Measurements from ENCODE around the gene EIF2S1. TPM values are rescaled to one million over a fixed set of nuclear protein-coding genes. Genes with fewer than 3 reads are reported as not detected.
A peak's percentile ranks its signal among the peaks of the same experiment; 100 is the strongest.

Gene EIF2S1
- polyA plus RNA-seq, 1 donor from 2014 or later = 108 TPM

- Histone ChIP-seq H3F3A (ENCODE audit: insufficient read depth, low read length, poor library complexity, severe bottlenecking) (no peaks in the 10 kb centered on the region), H4K20me1 (ENCODE audit: insufficient read depth) (no peaks in the 10 kb centered on the region), H3K27me3 (ENCODE audit: insufficient read depth, low read depth, low read length) (no peaks in the 10 kb centered on the region), H3K27ac (ENCODE audit: low read length) (no peak overlapping the region), H3K79me2 (replicated peaks; ENCODE audit: insufficient read depth, low read length) (no peaks in the 10 kb centered on the region), H3K36me3 (ENCODE audit: insufficient read depth, low read length) (no peaks in the 10 kb centered on the region), H2AFZ (ENCODE audit: low read depth, low read length) (no peak overlapping the region), H3K9me3 (ENCODE audit: low read length) (no peaks in the 10 kb centered on the region), H3K9ac (ENCODE audit: low read length) (no peak overlapping the region), H3K4me2 (ENCODE audit: low read length) (no peak overlapping the region), H3K9me2 (ENCODE audit: insufficient read depth, low read length) (no peaks in the 10 kb centered on the region), H3K4me3 (ENCODE audit: low read length) (no peak overlapping the region)
- TF ChIP-seq POLR2AphosphoS5 (IDR thresholded peaks at IDR 0.05) (no peak), RAD21 (conservative IDR thresholded peaks at IDR 0.05) (no peak), REST (IDR thresholded peaks at IDR 0.05; ENCODE audit: borderline replicate concordance) (no peak), EZH2 (IDR thresholded peaks at IDR 0.05; ENCODE audit: borderline replicate concordance, insufficient read depth, low read length, poor library complexity, severe bottlenecking) (no peak), TAF1 (IDR thresholded peaks at IDR 0.05; ENCODE audit: low read depth) (no peak), MXI1 (conservative IDR thresholded peaks at IDR 0.05; ENCODE audit: poor library complexity, severe bottlenecking) (no peak), SMC3 (conservative IDR thresholded peaks at IDR 0.05; ENCODE audit: poor library complexity) (no peak), EP300 (conservative IDR thresholded peaks at IDR 0.05; ENCODE audit: poor library complexity, severe bottlenecking) (no peak)
- TF ChIP-seq, protein P1, sequence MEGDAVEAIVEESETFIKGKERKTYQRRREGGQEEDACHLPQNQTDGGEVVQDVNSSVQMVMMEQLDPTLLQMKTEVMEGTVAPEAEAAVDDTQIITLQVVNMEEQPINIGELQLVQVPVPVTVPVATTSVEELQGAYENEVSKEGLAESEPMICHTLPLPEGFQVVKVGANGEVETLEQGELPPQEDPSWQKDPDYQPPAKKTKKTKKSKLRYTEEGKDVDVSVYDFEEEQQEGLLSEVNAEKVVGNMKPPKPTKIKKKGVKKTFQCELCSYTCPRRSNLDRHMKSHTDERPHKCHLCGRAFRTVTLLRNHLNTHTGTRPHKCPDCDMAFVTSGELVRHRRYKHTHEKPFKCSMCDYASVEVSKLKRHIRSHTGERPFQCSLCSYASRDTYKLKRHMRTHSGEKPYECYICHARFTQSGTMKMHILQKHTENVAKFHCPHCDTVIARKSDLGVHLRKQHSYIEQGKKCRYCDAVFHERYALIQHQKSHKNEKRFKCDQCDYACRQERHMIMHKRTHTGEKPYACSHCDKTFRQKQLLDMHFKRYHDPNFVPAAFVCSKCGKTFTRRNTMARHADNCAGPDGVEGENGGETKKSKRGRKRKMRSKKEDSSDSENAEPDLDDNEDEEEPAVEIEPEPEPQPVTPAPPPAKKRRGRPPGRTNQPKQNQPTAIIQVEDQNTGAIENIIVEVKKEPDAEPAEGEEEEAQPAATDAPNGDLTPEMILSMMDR (IDR thresholded peaks at IDR 0.05; ENCODE audit: poor library complexity, severe bottlenecking) = no peak
Observed at GRCh38 chr14:67426161-67426560, 66.0 kb downstream of the EIF2S1 start.

GRCh38 chr14:67426983-67427606, 67.0 kb downstream of the EIF2S1 start:
- Histone ChIP-seq H3K9me3 (ENCODE audit: low read length) (no peaks in the 10 kb centered on the region), H3K4me2 (ENCODE audit: low read length) (no peak overlapping the region), H2AFZ (ENCODE audit: low read depth, low read length) (no peak overlapping the region), H3K9ac (ENCODE audit: low read length) (no peak overlapping the region), H3F3A (ENCODE audit: insufficient read depth, low read length, poor library complexity, severe bottlenecking) (no peaks in the 10 kb centered on the region), H4K20me1 (ENCODE audit: insufficient read depth) (no peaks in the 10 kb centered on the region), H3K79me2 (replicated peaks; ENCODE audit: insufficient read depth, low read length) (no peaks in the 10 kb centered on the region), H3K9me2 (ENCODE audit: insufficient read depth, low read length) (no peaks in the 10 kb centered on the region), H3K27me3 (ENCODE audit: insufficient read depth, low read depth, low read length) (no peaks in the 10 kb centered on the region), H3K36me3 (ENCODE audit: insufficient read depth, low read length) (no peaks in the 10 kb centered on the region), H3K4me3 (ENCODE audit: low read length) (no peak overlapping the region), H3K27ac (ENCODE audit: low read length) (no peak overlapping the region)
- TF ChIP-seq, protein P1 (IDR thresholded peaks at IDR 0.05; ENCODE audit: poor library complexity, severe bottlenecking) = peak; percentile 87
- TF ChIP-seq SMC3 (conservative IDR thresholded peaks at IDR 0.05; ENCODE audit: poor library complexity) (peak; percentile 85), RAD21 (conservative IDR thresholded peaks at IDR 0.05) (peak; percentile 87), MXI1 (conservative IDR thresholded peaks at IDR 0.05; ENCODE audit: poor library complexity, severe bottlenecking) (no peak)
